ENCODE data around the gene MLC1. TPM values are rescaled to one million over a fixed set of nuclear protein-coding genes. Genes with fewer than 3 reads are reported as not detected.

The MLC1 gene
- 29.2 TPM for total RNA-seq

- Histone ChIP-seq H3K9me3 (no peaks in the 10 kb centered on the region), H3K27me3 (no peaks in the 10 kb centered on the region), H3K4me3 (no peak within 1 kb of the TSS), H3K4me1 (no peaks in the 10 kb centered on the region), H3K36me3 (no peaks in the 10 kb centered on the region), H3K27ac (no peak within 1 kb of the TSS)
- intact Hi-C loops (cut with DNase I), result no loop called here
- TF ChIP-seq POLR2A (IDR thresholded peaks at IDR 0.05), result peak in 1 of 2 donors; percentile 27
- no peak for TF ChIP-seq CTCF (IDR thresholded peaks at IDR 0.05)
- TF ChIP-seq POLR2AphosphoS5 (IDR thresholded peaks at IDR 0.05; ENCODE audit: insufficient read depth in 1 of 2, low read depth in 1 of 2), result no peak
- peak in 1 of 2 donors; percentile 94 for DNase-seq (ENCODE audit: extremely low spot score in 2 of 2)
These were observed at the start of gene MLC1 for GRCh38 chr22:50085211-50085972. MLC1 (minus strand) TSS chr22:50085426; CDS start chr22:50084902, 524 bp downstream.

- Histone ChIP-seq H3K27ac (no peak overlapping the region), H3K9me3 (no peaks in the 10 kb centered on the region), H3K27me3 (no peaks in the 10 kb centered on the region), H3K4me1 (no peaks in the 10 kb centered on the region), H3K4me3 (no peak overlapping the region), H3K36me3 (no peaks in the 10 kb centered on the region)
- intact Hi-C loops (cut with DNase I), result no loop called here
- no peak for TF ChIP-seq POLR2A (IDR thresholded peaks at IDR 0.05)
- TF ChIP-seq POLR2AphosphoS5 (IDR thresholded peaks at IDR 0.05; ENCODE audit: insufficient read depth in 1 of 2, low read depth in 1 of 2), result no peak
- TF ChIP-seq CTCF (IDR thresholded peaks at IDR 0.05), result no peak
- DNase-seq (ENCODE audit: extremely low spot score in 2 of 2), result no peak
These were observed 49.3 kb upstream of the MLC1 start for GRCh38 chr22:50134481-50134880.

GRCh38 chr22:50131894-50132293 is 46.7 kb upstream of the MLC1 start:
- no peak for DNase-seq (ENCODE audit: extremely low spot score in 2 of 2)
- Histone ChIP-seq H3K36me3 (no peaks in the 10 kb centered on the region), H3K27me3 (no peaks in the 10 kb centered on the region), H3K4me3 (no peak overlapping the region), H3K9me3 (no peaks in the 10 kb centered on the region), H3K4me1 (no peaks in the 10 kb centered on the region), H3K27ac (no peak overlapping the region)
- intact Hi-C loops (cut with DNase I), result no loop called here
- TF ChIP-seq CTCF (IDR thresholded peaks at IDR 0.05), result no peak
- TF ChIP-seq POLR2AphosphoS5 (IDR thresholded peaks at IDR 0.05; ENCODE audit: insufficient read depth in 1 of 2, low read depth in 1 of 2), result no peak
- TF ChIP-seq POLR2A (IDR thresholded peaks at IDR 0.05), result no peak

GRCh38 chr22:50129121-50129736 is 44.0 kb upstream of the MLC1 start:
- no peaks in the 10 kb centered on the region for H3K27me3 ChIP-seq
- no peaks in the 10 kb centered on the region for H3K36me3 ChIP-seq
- H3K4me1 ChIP-seq, result no peaks in the 10 kb centered on the region
- H3K27ac ChIP-seq, result no peak overlapping the region
- no peak for DNase-seq (ENCODE audit: extremely low spot score in 2 of 2)
- no peaks in the 10 kb centered on the region for H3K9me3 ChIP-seq
- no peak overlapping the region for H3K4me3 ChIP-seq
- no peak for TF ChIP-seq CTCF (IDR thresholded peaks at IDR 0.05)
- no peak for TF ChIP-seq POLR2AphosphoS5 (IDR thresholded peaks at IDR 0.05; ENCODE audit: insufficient read depth in 1 of 2, low read depth in 1 of 2)
- no peak for TF ChIP-seq POLR2A (IDR thresholded peaks at IDR 0.05)
- intact Hi-C loops (cut with DNase I), result no loop called here

GRCh38 chr22:50125029-50125428 is 39.8 kb upstream of the MLC1 start:
- DNase-seq (ENCODE audit: extremely low spot score in 2 of 2), result no peak
- intact Hi-C loops (cut with DNase I), result no loop called here
- TF ChIP-seq CTCF (IDR thresholded peaks at IDR 0.05) (no peak), POLR2AphosphoS5 (IDR thresholded peaks at IDR 0.05; ENCODE audit: insufficient read depth in 1 of 2, low read depth in 1 of 2) (no peak), POLR2A (IDR thresholded peaks at IDR 0.05) (no peak)

More at GRCh38 chr22:50125029-50125428, 39.8 kb upstream of the MLC1 start:
- no peaks in the 10 kb centered on the region for H3K4me1 ChIP-seq
- peaks cover 9% of the 10 kb centered on the region for H3K9me3 ChIP-seq
- no peak overlapping the region for H3K4me3 ChIP-seq
- no peak overlapping the region for H3K27ac ChIP-seq
- no peaks in the 10 kb centered on the region for H3K27me3 ChIP-seq
- no peaks in the 10 kb centered on the region for H3K36me3 ChIP-seq
